ENCODE measurements around the gene GNPTG.
A peak's percentile ranks its signal among the peaks of the same experiment; 100 is the strongest.
"Not testable (repeated sequence)": the region's sequence is repeated elsewhere in the genome, so short reads cannot be mapped to it uniquely, and the experiment has no call there.

The GNPTG gene

DNA sequence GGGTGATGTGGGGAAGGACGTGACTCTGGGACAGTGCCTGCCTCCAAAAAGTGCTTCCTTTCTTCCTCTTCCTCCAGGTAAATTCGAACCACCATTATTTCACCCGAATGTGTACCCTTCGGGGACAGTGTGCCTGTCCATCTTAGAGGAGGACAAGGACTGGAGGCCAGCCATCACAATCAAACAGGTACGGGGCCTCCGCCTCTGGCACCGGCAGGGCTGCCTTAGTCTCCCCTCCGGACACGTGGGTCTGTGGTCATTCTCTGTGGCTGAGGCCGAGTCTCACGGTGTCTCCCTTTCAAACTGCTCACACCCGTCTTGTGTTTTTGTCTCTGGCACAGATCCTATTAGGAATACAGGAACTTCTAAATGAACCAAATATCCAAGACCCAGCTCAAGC, 31.6 kb upstream of the GNPTG start:
- DNase-seq, result no peak

DNA sequence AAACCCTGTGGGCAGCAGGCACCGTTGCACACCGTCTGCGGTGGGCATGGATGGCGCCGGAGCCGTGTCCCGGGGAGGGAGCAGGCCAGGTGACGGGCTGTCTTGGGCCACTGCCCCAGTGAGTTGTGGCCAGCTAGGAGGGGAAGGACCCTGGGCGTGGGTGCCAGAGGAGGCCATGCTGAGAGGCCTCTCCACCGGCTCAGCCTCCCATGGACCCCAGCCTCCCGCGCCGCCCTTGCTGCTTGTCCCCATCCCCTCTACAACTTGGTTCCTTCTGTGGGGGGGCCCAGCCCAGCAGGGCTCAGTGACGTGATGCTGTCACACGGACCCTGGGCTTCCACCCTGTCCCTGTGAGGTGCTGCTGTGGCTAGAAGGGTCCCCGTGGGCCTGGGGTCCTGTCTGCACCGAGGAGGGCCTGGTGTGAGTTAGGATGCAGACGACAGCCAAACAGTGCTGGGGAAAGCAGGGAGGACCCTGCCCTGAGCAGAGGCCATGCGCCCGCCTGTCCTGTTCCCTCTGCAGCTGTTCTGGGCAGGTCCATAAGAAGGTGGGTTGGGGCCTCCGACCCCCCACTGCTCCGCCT, 31.0 kb upstream of the GNPTG start:
- DNase-seq, result no peak

- DNase-seq, result no peak
Measured at GRCh38 chr16:1322407-1322806, 29.3 kb upstream of the GNPTG start.

GRCh38 chr16:1323296-1324239, 28.2 kb upstream of the GNPTG start:
- DNase-seq, result no peak

GRCh38 chr16:1324286-1324826, 27.4 kb upstream of the GNPTG start:
- DNase-seq, result no peak

GRCh38 chr16:1325261-1325660, 26.5 kb upstream of the GNPTG start:
- DNase-seq, result no peak

DNA sequence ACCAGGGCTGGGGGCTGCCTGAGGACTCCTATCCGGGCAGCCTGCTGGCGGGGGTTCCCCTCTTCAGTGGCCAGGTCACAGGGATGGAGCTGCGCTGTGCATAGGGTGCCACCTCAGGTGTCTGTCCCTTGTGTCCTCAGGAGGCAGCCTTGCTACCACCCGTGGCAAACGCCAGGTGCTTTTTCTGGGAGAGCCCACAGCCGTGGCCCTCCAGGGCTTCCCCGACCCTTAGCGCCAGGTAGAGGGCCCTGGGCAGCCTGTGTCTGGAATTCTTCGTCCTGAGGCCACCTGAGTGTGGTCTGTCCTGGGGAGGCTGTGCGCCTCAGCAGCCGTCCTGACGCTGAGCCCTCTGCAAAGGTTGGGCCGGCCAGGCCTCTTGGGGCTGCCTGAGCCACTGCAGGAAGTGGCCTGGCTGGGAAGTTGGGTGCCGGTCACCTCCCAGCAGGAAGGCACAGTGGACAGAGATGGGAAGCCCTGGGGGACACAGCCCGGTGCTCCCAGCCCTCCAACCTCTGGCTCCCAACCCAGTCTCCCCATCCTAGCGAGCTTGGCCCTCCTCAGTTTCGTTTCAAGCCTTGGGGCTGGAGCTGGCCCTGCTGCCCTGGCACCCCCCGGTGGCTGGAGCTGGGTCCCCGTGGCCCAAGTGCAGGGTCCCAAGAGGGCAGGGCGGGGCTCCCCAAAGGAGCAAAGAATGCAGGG, 25.9 kb upstream of the GNPTG start:
- no peak for DNase-seq

- no peak for DNase-seq
Measured at GRCh38 chr16:1326391-1326790, 25.3 kb upstream of the GNPTG start.

- DNase-seq, result no peak
Measured at GRCh38 chr16:1326946-1327618, 24.6 kb upstream of the GNPTG start.

GRCh38 chr16:1327619-1327947, 24.1 kb upstream of the GNPTG start:
- no peak for DNase-seq

DNA sequence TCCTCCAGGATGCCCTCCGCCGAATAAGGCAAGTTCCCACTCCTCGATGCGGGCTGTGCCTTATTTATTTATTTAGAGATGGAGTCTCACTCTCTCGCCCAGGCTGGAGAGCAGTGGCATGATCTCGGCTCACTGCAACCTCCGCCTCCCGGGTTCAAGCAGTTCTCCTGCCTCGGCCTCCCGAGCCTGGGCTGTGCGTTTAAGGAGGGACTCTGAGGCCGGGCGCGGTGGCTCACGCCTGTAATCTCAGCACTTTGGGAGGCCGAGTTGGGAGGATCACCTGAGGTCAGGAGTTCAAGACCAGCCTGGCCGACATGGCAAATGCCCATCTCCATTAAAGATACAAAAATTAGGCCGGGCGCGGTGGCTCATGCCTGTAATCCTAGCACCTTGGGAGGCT, 23.6 kb upstream of the GNPTG start:
- DNase-seq, result not testable (repeated sequence)

- not testable (repeated sequence) for DNase-seq
Measured at GRCh38 chr16:1328961-1329360, 22.8 kb upstream of the GNPTG start.

GRCh38 chr16:1330260-1330914, 21.3 kb upstream of the GNPTG start:
- peak in 1 of 2 experiments; percentile 11 for DNase-seq

- DNase-seq, result no peak
Measured at GRCh38 chr16:1330931-1331711, 20.6 kb upstream of the GNPTG start.

GRCh38 chr16:1331712-1332617, 19.8 kb upstream of the GNPTG start:
- DNase-seq, result peak in 1 of 2 experiments; percentile 25

- no peak for DNase-seq
Measured at GRCh38 chr16:1332618-1333148, 19.0 kb upstream of the GNPTG start.

DNA sequence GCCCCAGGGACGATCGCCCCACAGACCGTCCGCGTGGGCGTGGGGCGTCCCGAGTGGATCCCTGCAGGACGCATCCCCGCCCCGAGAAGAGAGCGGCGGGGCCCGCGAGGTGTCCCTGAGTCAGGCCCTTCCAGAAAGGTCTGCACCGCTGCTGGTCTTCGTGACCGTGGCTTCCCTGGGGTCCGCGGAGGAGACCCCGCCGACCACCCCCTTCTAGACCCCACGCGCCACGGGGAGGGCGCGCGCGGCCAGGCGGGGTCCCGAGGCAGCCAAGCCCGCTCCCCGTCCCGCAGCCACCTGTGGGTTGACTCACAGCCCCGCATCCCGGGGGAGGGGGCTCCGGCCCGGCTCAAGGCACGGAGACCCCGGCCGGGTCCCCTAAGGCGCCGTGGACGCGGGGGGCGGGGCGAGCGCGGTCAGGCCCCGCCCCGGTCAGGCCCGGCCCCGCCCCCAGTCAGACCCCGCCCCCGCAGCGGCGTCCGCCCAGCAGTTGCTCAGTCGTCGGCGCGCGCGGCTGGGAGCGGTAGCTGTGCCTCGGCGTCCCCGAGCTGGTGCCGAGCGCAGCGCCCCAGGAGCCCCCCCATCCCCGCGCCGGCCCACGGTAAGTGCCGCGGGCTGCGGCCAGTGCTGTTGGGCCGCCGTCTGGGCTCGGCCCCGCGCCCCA, 18.4 kb upstream of the GNPTG start, which contains the start of gene BAIAP3:
TSS of gene BAIAP3 (plus strand) at position 497 of the 664 bp plus-strand sequence. CDS start 4,905 bp downstream, outside the sequence.
- DNase-seq, result no peak

DNA sequence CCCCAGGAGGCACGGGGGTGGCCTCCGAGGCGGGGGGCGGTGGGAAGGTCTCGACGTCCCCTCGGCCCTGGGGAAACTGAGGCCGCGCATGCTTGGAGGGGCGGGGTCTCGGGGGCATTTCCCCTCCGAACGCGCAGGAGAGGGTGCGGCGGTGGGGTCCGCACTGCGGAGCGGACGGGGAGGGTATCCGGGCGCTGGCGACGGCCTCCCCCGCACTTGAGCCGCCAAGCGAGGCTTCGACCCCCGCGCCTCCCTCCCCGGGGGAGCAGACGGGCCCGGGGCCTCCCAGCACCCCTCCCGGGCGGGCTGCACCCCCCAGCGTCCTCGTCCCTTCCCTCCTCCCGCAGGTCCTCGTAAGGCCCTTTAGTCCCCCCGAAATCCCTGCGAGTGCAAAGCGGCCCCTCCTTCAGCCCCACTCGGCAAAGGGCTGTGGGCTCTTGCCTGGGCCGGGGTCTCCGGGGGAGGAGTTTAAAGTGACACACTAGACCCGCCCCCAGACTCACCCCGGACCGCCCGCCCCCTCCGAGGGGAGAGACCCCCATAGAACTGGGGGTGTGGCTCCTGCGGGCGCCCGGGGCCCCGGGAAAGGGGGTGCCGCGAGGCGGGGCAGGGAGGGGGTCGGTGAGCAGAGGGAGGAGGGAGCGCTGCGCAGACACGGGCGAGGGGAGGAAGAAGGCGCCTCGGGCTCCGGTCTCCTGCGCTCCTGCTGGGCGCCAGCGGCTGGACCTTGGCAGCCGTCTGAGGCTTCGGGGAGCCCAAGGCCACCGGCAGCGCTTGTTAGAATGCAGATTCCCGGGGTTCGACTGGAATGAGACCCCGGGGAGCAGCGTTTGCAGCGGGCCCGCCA, 17.7 kb upstream of the GNPTG start:
- no peak for DNase-seq
